ENCODE results near the gene PCNA. TPM values are rescaled to one million over a fixed set of nuclear protein-coding genes. Genes with fewer than 3 reads are reported as not detected.

The PCNA gene
- total and polyA plus RNA-seq, 2 donors (not counting 1 experiment from before 2014, with no cell fraction given), result 75.6 to 144 TPM

DNA sequence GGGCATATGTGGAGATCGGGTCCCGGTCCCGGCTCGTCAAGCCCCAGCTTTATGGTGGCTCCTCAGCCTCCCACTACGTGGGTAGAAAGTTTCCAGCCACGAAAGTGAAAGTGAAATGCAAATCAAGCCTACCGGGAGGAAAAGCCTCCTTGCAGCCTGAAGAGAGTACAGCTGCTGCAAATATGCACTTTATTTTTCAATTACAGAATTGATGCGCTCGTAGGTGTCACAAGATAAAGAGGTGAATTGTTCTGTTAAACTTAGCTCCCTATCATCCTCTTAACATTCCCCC, 373 bp upstream of the PCNA start:
- peak overlapping the region; percentile 89 for H3K27ac ChIP-seq (ENCODE audit: insufficient read depth, low read length)
- no peaks in the 10 kb centered on the region for H3K9me3 ChIP-seq (ENCODE audit: control insufficient read depth, insufficient read depth, low read depth, low read length)
- peaks cover 2% of the 10 kb centered on the region for H3K36me3 ChIP-seq (ENCODE audit: control insufficient read depth, insufficient read depth, low read length)
- H3K4me3 ChIP-seq (replicated peaks in 1 of 4; ENCODE audit: control extremely low read depth in 1 of 4, insufficient read depth in 1 of 4, low read depth in 3 of 4, low read length in 4 of 4), result peak overlapping the region; percentile 55 to 96 (median 86)
- peaks cover 37% of the 10 kb centered on the region for H3K79me2 ChIP-seq (ENCODE audit: control insufficient read depth, insufficient read depth, low read length)
- H3K9ac ChIP-seq (ENCODE audit: insufficient read depth, low read length), result peak overlapping the region; percentile 56
- DNase-seq (ENCODE audit: low read depth in 2 of 2), result no peak
- TF ChIP-seq CTCF (conservative IDR thresholded peaks at IDR 0.05 in 1 of 2, IDR thresholded peaks at IDR 0.05 in 1 of 2; ENCODE audit: low read depth in 1 of 2, low read length in 2 of 2), result no peak
- TF ChIP-seq EZH2 (IDR thresholded peaks at IDR 0.05; ENCODE audit: low read length, missing control alignments), result no peak
- H3K4me2 ChIP-seq (ENCODE audit: extremely low read depth, insufficient read depth, low read length), result peak overlapping the region; percentile 78
- no peaks in the 10 kb centered on the region for H4K20me1 ChIP-seq (ENCODE audit: control insufficient read depth, extremely low read depth, insufficient read depth, low read length)
- peak overlapping the region; percentile 52 for H2AFZ ChIP-seq (ENCODE audit: low read length)
- H3K27me3 ChIP-seq (ENCODE audit: control insufficient read depth, insufficient read depth, low read length), result no peaks in the 10 kb centered on the region
- peaks cover 4% of the 10 kb centered on the region for H3K4me1 ChIP-seq (ENCODE audit: control insufficient read depth, extremely low read depth, insufficient read depth, low read length)

GRCh38 chr20:5119143-5119434, 669 bp downstream of the PCNA start:
- H3K9me3 ChIP-seq (ENCODE audit: control insufficient read depth, insufficient read depth, low read depth, low read length), result no peaks in the 10 kb centered on the region
- H3K79me2 ChIP-seq (ENCODE audit: control insufficient read depth, insufficient read depth, low read length), result peaks cover 37% of the 10 kb centered on the region
- peak overlapping the region; percentile 84 for H3K9ac ChIP-seq (ENCODE audit: insufficient read depth, low read length)
- peak overlapping the region; percentile 89 for H3K27ac ChIP-seq (ENCODE audit: insufficient read depth, low read length)
- peaks cover 3% of the 10 kb centered on the region for H3K36me3 ChIP-seq (ENCODE audit: control insufficient read depth, insufficient read depth, low read length)
- H3K4me3 ChIP-seq (replicated peaks in 1 of 4; ENCODE audit: control extremely low read depth in 1 of 4, insufficient read depth in 1 of 4, low read depth in 3 of 4, low read length in 4 of 4), result peak overlapping the region; percentile 80 to 96 (median 86)
- H3K4me1 ChIP-seq (ENCODE audit: control insufficient read depth, extremely low read depth, insufficient read depth, low read length), result peaks cover 4% of the 10 kb centered on the region
- peak overlapping the region; percentile 81 for H3K4me2 ChIP-seq (ENCODE audit: extremely low read depth, insufficient read depth, low read length)
- H4K20me1 ChIP-seq (ENCODE audit: control insufficient read depth, extremely low read depth, insufficient read depth, low read length), result no peaks in the 10 kb centered on the region
- TF ChIP-seq CTCF (conservative IDR thresholded peaks at IDR 0.05 in 1 of 2, IDR thresholded peaks at IDR 0.05 in 1 of 2; ENCODE audit: low read depth in 1 of 2, low read length in 2 of 2) (no peak), EZH2 (IDR thresholded peaks at IDR 0.05; ENCODE audit: low read length, missing control alignments) (no peak)
- DNase-seq (ENCODE audit: low read depth in 2 of 2), result no peak
- no peak overlapping the region for H2AFZ ChIP-seq (ENCODE audit: low read length)
- no peaks in the 10 kb centered on the region for H3K27me3 ChIP-seq (ENCODE audit: control insufficient read depth, insufficient read depth, low read length)

GRCh38 chr20:5118220-5119142, 1.3 kb downstream of the PCNA start:
- Histone ChIP-seq H3K27ac (ENCODE audit: insufficient read depth, low read length) (peak overlapping the region; percentile 89), H3K79me2 (ENCODE audit: control insufficient read depth, insufficient read depth, low read length) (peaks cover 37% of the 10 kb centered on the region), H3K27me3 (ENCODE audit: control insufficient read depth, insufficient read depth, low read length) (no peaks in the 10 kb centered on the region), H3K36me3 (ENCODE audit: control insufficient read depth, insufficient read depth, low read length) (peaks cover 3% of the 10 kb centered on the region), H4K20me1 (ENCODE audit: control insufficient read depth, extremely low read depth, insufficient read depth, low read length) (no peaks in the 10 kb centered on the region), H3K4me1 (ENCODE audit: control insufficient read depth, extremely low read depth, insufficient read depth, low read length) (peaks cover 6% of the 10 kb centered on the region), H3K9me3 (ENCODE audit: control insufficient read depth, insufficient read depth, low read depth, low read length) (no peaks in the 10 kb centered on the region), H3K9ac (ENCODE audit: insufficient read depth, low read length) (peak overlapping the region; percentile 84), H2AFZ (ENCODE audit: low read length) (no peak overlapping the region), H3K4me3 (replicated peaks in 1 of 4; ENCODE audit: control extremely low read depth in 1 of 4, insufficient read depth in 1 of 4, low read depth in 3 of 4, low read length in 4 of 4) (peak overlapping the region; percentile 80 to 96 (median 86)), H3K4me2 (ENCODE audit: extremely low read depth, insufficient read depth, low read length) (peak overlapping the region; percentile 81)
- DNase-seq (ENCODE audit: low read depth in 2 of 2), result peak in 1 of 2 donors; percentile 3
- no peak for TF ChIP-seq CTCF (conservative IDR thresholded peaks at IDR 0.05 in 1 of 2, IDR thresholded peaks at IDR 0.05 in 1 of 2; ENCODE audit: low read depth in 1 of 2, low read length in 2 of 2)
- no peak for TF ChIP-seq EZH2 (IDR thresholded peaks at IDR 0.05; ENCODE audit: low read length, missing control alignments)
